Thyroid gland (tissue), 4 donors: ENCODE measurements around the gene STX10.

Source experiments
- POLR2A ChIP-seq, 2 donors: fragments of 450-650 bp; IDR thresholded peaks; one replicate each; pipeline ENCODE4 v1.6.1; 2017; ENCODE audit warnings: antibody characterized with exemption in 2 of 2, mild to moderate bottlenecking in 2 of 2, moderate library complexity in 1 of 2
- TF ChIP-seq, protein P1 (sequence below), 6 experiments: fragments of 200-600 bp in 3 of 6; fragments of 450-650 bp in 3 of 6; sonication (generic) in 3 of 6; IDR thresholded peaks; one replicate each; pipeline ENCODE4 v1.5.1; 2016 to 2019; ENCODE audit warnings: antibody characterized with exemption in 6 of 6, mild to moderate bottlenecking in 2 of 6, inconsistent platforms in 1 of 6, moderate library complexity in 1 of 6

- TF ChIP-seq, protein P1, sequence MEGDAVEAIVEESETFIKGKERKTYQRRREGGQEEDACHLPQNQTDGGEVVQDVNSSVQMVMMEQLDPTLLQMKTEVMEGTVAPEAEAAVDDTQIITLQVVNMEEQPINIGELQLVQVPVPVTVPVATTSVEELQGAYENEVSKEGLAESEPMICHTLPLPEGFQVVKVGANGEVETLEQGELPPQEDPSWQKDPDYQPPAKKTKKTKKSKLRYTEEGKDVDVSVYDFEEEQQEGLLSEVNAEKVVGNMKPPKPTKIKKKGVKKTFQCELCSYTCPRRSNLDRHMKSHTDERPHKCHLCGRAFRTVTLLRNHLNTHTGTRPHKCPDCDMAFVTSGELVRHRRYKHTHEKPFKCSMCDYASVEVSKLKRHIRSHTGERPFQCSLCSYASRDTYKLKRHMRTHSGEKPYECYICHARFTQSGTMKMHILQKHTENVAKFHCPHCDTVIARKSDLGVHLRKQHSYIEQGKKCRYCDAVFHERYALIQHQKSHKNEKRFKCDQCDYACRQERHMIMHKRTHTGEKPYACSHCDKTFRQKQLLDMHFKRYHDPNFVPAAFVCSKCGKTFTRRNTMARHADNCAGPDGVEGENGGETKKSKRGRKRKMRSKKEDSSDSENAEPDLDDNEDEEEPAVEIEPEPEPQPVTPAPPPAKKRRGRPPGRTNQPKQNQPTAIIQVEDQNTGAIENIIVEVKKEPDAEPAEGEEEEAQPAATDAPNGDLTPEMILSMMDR (IDR thresholded peaks at IDR 0.05): no peak
- TF ChIP-seq POLR2A (IDR thresholded peaks at IDR 0.05): no peak
Observed at GRCh38 chr19:13133241-13133870, 16.8 kb downstream of the STX10 start.
